Measurements from ENCODE around the gene BICD1. TPM values are rescaled to one million over a fixed set of nuclear protein-coding genes. Genes with fewer than 3 reads are reported as not detected.

BICD1 gene
- total and polyA plus RNA-seq, 2 donors (not counting 3 experiments of a cell fraction or from before 2014, with no cell fraction given): 12.2 to 51.0 TPM

DNA sequence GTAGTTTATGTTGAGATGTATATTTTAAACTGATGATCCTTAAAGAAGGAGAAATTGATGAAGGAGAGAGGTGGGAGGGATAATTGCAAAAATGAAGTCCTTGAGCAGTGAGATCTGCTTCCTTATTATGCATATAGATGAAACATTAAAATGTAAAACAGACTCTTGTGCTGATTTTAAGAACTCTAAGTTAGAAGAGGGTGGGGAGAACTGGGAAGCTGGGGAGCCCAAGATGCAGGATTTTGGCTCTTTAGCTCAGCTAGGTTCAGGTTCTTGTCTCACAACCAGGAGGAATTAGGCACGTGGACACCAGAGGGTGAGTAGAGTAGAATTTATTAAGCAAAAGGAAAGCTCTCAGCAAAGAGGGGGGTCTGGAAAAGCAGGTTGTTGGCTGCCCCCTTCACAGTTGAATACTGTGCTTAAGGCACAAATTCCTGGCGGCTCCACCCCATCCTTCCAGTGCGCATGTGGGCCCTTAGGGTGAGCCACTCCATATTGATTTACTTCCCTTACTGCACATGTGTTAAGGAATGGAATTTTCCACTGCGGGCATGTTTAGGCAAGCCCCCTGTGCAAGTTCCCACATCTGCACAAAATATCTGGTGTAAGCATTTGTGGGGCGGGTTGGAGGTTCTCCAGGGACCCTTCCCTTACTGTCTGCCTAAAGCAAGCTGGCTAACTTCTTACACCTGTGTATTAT is 141.9 kb downstream of the BICD1 start:
- FAIRE-seq (no peak), DNase-seq (ENCODE audit: low read depth, low spot score) (no peak)
- Histone ChIP-seq H3K36me3 (ENCODE audit: control insufficient read depth in 2 of 2, extremely low read depth in 1 of 2, insufficient read depth in 2 of 2, low read length in 2 of 2) (no peaks in the 10 kb centered on the region), H3K9ac (replicated peaks; ENCODE audit: extremely low read depth, insufficient read depth, low read length) (no peak overlapping the region), H4K20me1 (replicated peaks; ENCODE audit: control insufficient read depth, extremely low read depth, insufficient read depth, low read length) (no peaks in the 10 kb centered on the region), H3K9me3 (replicated peaks; ENCODE audit: control insufficient read depth, insufficient read depth, low read length) (no peaks in the 10 kb centered on the region), H3K27ac (ENCODE audit: insufficient read depth, low read depth, low read length) (no peak overlapping the region), H3K79me2 (ENCODE audit: control insufficient read depth, insufficient read depth, low read length) (no peaks in the 10 kb centered on the region), H2AFZ (ENCODE audit: low read depth, low read length) (no peak overlapping the region), H3K4me2 (ENCODE audit: insufficient read depth, low read length) (no peak overlapping the region), H3K4me3 (replicated peaks in 1 of 3; ENCODE audit: insufficient read depth in 1 of 3, low read depth in 1 of 3, low read length in 3 of 3) (no peak overlapping the region), H3K4me1 (ENCODE audit: control insufficient read depth, extremely low read depth, insufficient read depth, low read length) (no peaks in the 10 kb centered on the region), H3K9me1 (replicated peaks; ENCODE audit: control insufficient read depth, extremely low read depth, insufficient read depth, low read length) (no peaks in the 10 kb centered on the region), H3K27me3 (ENCODE audit: control insufficient read depth in 2 of 2, insufficient read depth in 2 of 2, low read length in 2 of 2) (no peaks in the 10 kb centered on the region)
- ChIA-PET POLR2A (no interaction called here), CTCF (no interaction called here)
- TF ChIP-seq POLR2A (IDR thresholded peaks at IDR 0.05; ENCODE audit: low read depth, low read length) (no peak), MYC (IDR thresholded peaks at IDR 0.05; ENCODE audit: low read depth, low read length) (no peak), FOS (IDR thresholded peaks at IDR 0.05; ENCODE audit: borderline replicate concordance, insufficient read depth, low read length) (no peak), JUN (IDR thresholded peaks at IDR 0.05; ENCODE audit: borderline replicate concordance, insufficient read depth, insufficient read length, low read depth) (no peak), EZH2 (IDR thresholded peaks at IDR 0.05; ENCODE audit: borderline replicate concordance, low read depth, low read length, severe bottlenecking) (no peak), GATA2 (IDR thresholded peaks at IDR 0.05; ENCODE audit: insufficient read depth, insufficient read length, low read depth, low read length) (no peak), POLR2AphosphoS5 (IDR thresholded peaks at IDR 0.05; ENCODE audit: insufficient read depth, low read depth, low read length) (no peak)
- TF ChIP-seq, protein P1, sequence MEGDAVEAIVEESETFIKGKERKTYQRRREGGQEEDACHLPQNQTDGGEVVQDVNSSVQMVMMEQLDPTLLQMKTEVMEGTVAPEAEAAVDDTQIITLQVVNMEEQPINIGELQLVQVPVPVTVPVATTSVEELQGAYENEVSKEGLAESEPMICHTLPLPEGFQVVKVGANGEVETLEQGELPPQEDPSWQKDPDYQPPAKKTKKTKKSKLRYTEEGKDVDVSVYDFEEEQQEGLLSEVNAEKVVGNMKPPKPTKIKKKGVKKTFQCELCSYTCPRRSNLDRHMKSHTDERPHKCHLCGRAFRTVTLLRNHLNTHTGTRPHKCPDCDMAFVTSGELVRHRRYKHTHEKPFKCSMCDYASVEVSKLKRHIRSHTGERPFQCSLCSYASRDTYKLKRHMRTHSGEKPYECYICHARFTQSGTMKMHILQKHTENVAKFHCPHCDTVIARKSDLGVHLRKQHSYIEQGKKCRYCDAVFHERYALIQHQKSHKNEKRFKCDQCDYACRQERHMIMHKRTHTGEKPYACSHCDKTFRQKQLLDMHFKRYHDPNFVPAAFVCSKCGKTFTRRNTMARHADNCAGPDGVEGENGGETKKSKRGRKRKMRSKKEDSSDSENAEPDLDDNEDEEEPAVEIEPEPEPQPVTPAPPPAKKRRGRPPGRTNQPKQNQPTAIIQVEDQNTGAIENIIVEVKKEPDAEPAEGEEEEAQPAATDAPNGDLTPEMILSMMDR (IDR thresholded peaks at IDR 0.05; ENCODE audit: extremely low read depth in 1 of 2, insufficient read depth in 1 of 2, low read depth in 1 of 2, low read length in 2 of 2): no peak
- TF ChIP-seq, protein P2, sequence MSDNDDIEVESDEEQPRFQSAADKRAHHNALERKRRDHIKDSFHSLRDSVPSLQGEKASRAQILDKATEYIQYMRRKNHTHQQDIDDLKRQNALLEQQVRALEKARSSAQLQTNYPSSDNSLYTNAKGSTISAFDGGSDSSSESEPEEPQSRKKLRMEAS (IDR thresholded peaks at IDR 0.05; ENCODE audit: insufficient read depth, insufficient read length): no peak
- intact Hi-C loops (cut with micrococcal nuclease): no loop called here
- no TSS peak for BruUV-seq (replicated peaks)
- dilution Hi-C loops (cut with MboI; ENCODE audit: extremely low pct_ligation_motif_present, low sequenced_read_pairs): no loop called here
